HG02973 (cell line): ENCODE results near the gene PRRT2.

Source experiments
- ATAC-seq: cut with Tn5 transposase; IDR thresholded peaks from one replicate; pipeline ENCODE4 v1.9.1; 2021; ENCODE audit warnings: moderate library complexity; ENCODE audit not compliant: unreplicated experiment

Gene PRRT2

GRCh38 chr16:29811170-29811895 lies 660 bp upstream of the PRRT2 start:
- no peak for ATAC-seq

GRCh38 chr16:29812754-29813643 lies 1.0 kb downstream of the PRRT2 start:
- ATAC-seq: no peak

GRCh38 chr16:29813644-29814562 lies 1.9 kb downstream of the PRRT2 start:
- no peak for ATAC-seq

GRCh38 chr16:29814592-29814991 lies 2.6 kb downstream of the PRRT2 start:
- no peak for ATAC-seq

- ATAC-seq: no peak
Observed at GRCh38 chr16:29815032-29815721, 3.2 kb downstream of the PRRT2 start.

GRCh38 chr16:29815793-29816693 lies 4.0 kb downstream of the PRRT2 start, which contains the start of gene PAGR1:
TSS of gene PAGR1 (plus strand) at chr16:29816152. CDS start at chr16:29816526, 374 bp downstream.
- peak; percentile 43 for ATAC-seq

GRCh38 chr16:29816694-29817441 lies 4.9 kb downstream of the PRRT2 start:
- ATAC-seq: peak; percentile 3

GRCh38 chr16:29818082-29818481 lies 6.1 kb downstream of the PRRT2 start:
- ATAC-seq: no peak

GRCh38 chr16:29819506-29819905 lies 7.5 kb downstream of the PRRT2 start:
- no peak for ATAC-seq

- no peak for ATAC-seq
Observed at GRCh38 chr16:29820271-29820701, 8.3 kb downstream of the PRRT2 start, which contains the start of gene MVP. TSS of gene MVP (plus strand) at chr16:29820462. CDS start at chr16:29830550, 10,088 bp downstream.

GRCh38 chr16:29820730-29821642 lies 9.0 kb downstream of the PRRT2 start:
- ATAC-seq: peak; percentile 34

GRCh38 chr16:29821643-29822115 lies 9.7 kb downstream of the PRRT2 start:
- no peak for ATAC-seq

GRCh38 chr16:29824589-29825144 lies 12.7 kb downstream of the PRRT2 start:
- ATAC-seq: no peak

GRCh38 chr16:29825145-29826044 lies 13.4 kb downstream of the PRRT2 start:
- ATAC-seq: no peak

GRCh38 chr16:29826342-29826695 lies 14.3 kb downstream of the PRRT2 start:
- ATAC-seq: no peak

GRCh38 chr16:29830774-29831173 lies 18.8 kb downstream of the PRRT2 start:
- no peak for ATAC-seq
